GM12878 (cell line): ENCODE results near the gene NDUFS6. TPM values are rescaled to one million over a fixed set of nuclear protein-coding genes. Genes with fewer than 3 reads are reported as not detected.

Experiments
- ATAC-seq: fragments of 200-7000 bp; cut with Tn5 transposase; 3 replicates; pipeline ENCODE4 v1.9.1; 2020; ENCODE audit warnings: mild to moderate bottlenecking, moderate library complexity
- BruUV-seq: library from RNA; stranded (reverse); fragments of 400-500 nt; replicated peaks from 2 replicates; lab custom pipeline; 2021; lab: Mats Ljungman, UMichigan
- CTCF ChIA-PET: fragments of 300-600 bp; sonication (Branson Sonifier 250); formaldehyde crosslinking; extraction: SDS; loops from one replicate; lab custom pipeline; 2021; ENCODE audit warnings: inconsistent platforms; lab: Yijun Ruan, JAX
- POLR2A ChIA-PET: fragments of 350-600 bp; formaldehyde crosslinking; extraction: SDS; loops from one replicate; lab custom pipeline; 2021; ENCODE audit warnings: inconsistent platforms; lab: Charles Lee
- RAD21 ChIA-PET: fragments of 300-600 bp; sonication (Branson Sonifier 250); formaldehyde crosslinking; loops from one replicate; lab custom pipeline; 2023; ENCODE audit warnings: antibody characterized with exemption; ENCODE audit not compliant: unreplicated experiment; lab: Charles Lee
- SMC1A ChIA-PET: fragments of 300-600 bp; sonication (Branson Sonifier 250); formaldehyde crosslinking; loops from one replicate; lab custom pipeline; 2023; ENCODE audit not compliant: unreplicated experiment, uncharacterized antibody; lab: Charles Lee
- DNase-seq: peaks from one replicate; pipeline ENCODE4 v3.0.0-alpha.2; 2011; ENCODE audit warnings: low read depth, low spot score
- FAIRE-seq: peaks from 3 replicates; lab custom pipeline; 2011; peaks lifted over from hg19 to GRCh38; lab: Jason Lieb, UNC
- H2AFZ ChIP-seq: 2 replicates; pipeline ENCODE4 v1.6.0; 2011; ENCODE audit warnings: low read depth, low read length, control low read depth; ENCODE audit not compliant: control insufficient read depth
- H3K27ac ChIP-seq: 2 replicates; pipeline ENCODE4 v1.5.1; 2011; ENCODE audit warnings: control low read depth; ENCODE audit not compliant: control insufficient read depth, insufficient read depth
- H3K27me3 ChIP-seq, 2 experiments: replicated peaks in 1 of 2; 2 replicates each; pipeline versions ENCODE4 v1.6.0 to v1.6.1; 2011; ENCODE audit warnings: low read length in 1 of 2; ENCODE audit not compliant: control insufficient read depth in 2 of 2, insufficient read depth in 2 of 2
- H3K36me3 ChIP-seq, 2 experiments: 2 replicates each; pipeline ENCODE4 v1.5.1; 2011; ENCODE audit warnings: low read length in 1 of 2; ENCODE audit not compliant: control insufficient read depth in 2 of 2, insufficient read depth in 2 of 2
- H3K4me1 ChIP-seq: 2 replicates; pipeline ENCODE4 v1.6.1; 2011; ENCODE audit warnings: mild to moderate bottlenecking, low read length, moderate library complexity, mixed read lengths; ENCODE audit not compliant: control insufficient read depth, insufficient read depth
- H3K4me2 ChIP-seq: 2 replicates; pipeline ENCODE4 v1.6.0; 2011; ENCODE audit warnings: control low read depth; ENCODE audit not compliant: control insufficient read depth, insufficient read depth
- H3K4me3 ChIP-seq: fragments of 200-600 bp; sonication (generic); 2 replicates; pipeline ENCODE4 v1.5.1; 2016
- H3K79me2 ChIP-seq: 2 replicates; pipeline ENCODE4 v1.6.0; 2011; ENCODE audit warnings: low read length; ENCODE audit not compliant: control insufficient read depth, insufficient read depth
- H3K9ac ChIP-seq: 2 replicates; pipeline ENCODE4 v1.8.0; 2011; ENCODE audit warnings: low read length, control low read depth, mixed read lengths; ENCODE audit not compliant: control insufficient read depth, insufficient read depth
- H3K9me3 ChIP-seq: replicated peaks from 3 replicates; pipeline ENCODE4 v1.5.1; 2011; ENCODE audit warnings: mild to moderate bottlenecking, low read length; ENCODE audit not compliant: control insufficient read depth, insufficient read depth
- H4K20me1 ChIP-seq: 2 replicates; pipeline ENCODE4 v1.6.0; 2011; ENCODE audit not compliant: control insufficient read depth, insufficient read depth
- CBFB ChIP-seq: IDR thresholded peaks from 2 replicates; pipeline ENCODE4 v1.6.1; 2016; ENCODE audit warnings: antibody characterized with exemption, low read depth
- E4F1 ChIP-seq: fragments of 450-650 bp; IDR thresholded peaks from 2 replicates; pipeline ENCODE4 v1.6.1; 2018; ENCODE audit warnings: borderline replicate concordance, mild to moderate bottlenecking; ENCODE audit not compliant: partially characterized antibody
- HCFC1 ChIP-seq: fragments of 150-350 bp; IDR thresholded peaks from 2 replicates; pipeline ENCODE4 v1.6.1; 2014; ENCODE audit warnings: low read length
- HDGF ChIP-seq: fragments of 450-650 bp; IDR thresholded peaks from 2 replicates; pipeline ENCODE4 v1.6.1; 2016; ENCODE audit warnings: antibody characterized with exemption
- LARP7 ChIP-seq: fragments of 450-650 bp; IDR thresholded peaks from 2 replicates; pipeline ENCODE4 v1.6.1; 2017; ENCODE audit warnings: mild to moderate bottlenecking
- MAX ChIP-seq: IDR thresholded peaks from 2 replicates; pipeline ENCODE4 v1.6.1; 2012; ENCODE audit warnings: low read depth, low read length, improper control_type of control experiment
- MTA2 ChIP-seq: fragments of 450-650 bp; IDR thresholded peaks from 2 replicates; pipeline ENCODE4 v1.6.1; 2016; ENCODE audit warnings: low read depth, mild to moderate bottlenecking, moderate library complexity
- NFIC ChIP-seq: IDR thresholded peaks from 2 replicates; pipeline ENCODE4 v1.6.1; 2012; ENCODE audit warnings: low read depth, mild to moderate bottlenecking, inconsistent platforms, low read length, moderate library complexity
- NR2C2 ChIP-seq: IDR thresholded peaks from 2 replicates; pipeline ENCODE4 v1.6.1; 2011; ENCODE audit warnings: borderline replicate concordance, low read depth; ENCODE audit not compliant: control insufficient read depth, insufficient read length
- PAX5 ChIP-seq: IDR thresholded peaks from 2 replicates; pipeline ENCODE4 v1.6.1; 2011; ENCODE audit warnings: low read depth, low read length, borderline replicate concordance
- PAX8 ChIP-seq: fragments of 450-650 bp; IDR thresholded peaks from 2 replicates; pipeline ENCODE4 v1.6.1; 2017; ENCODE audit warnings: mild to moderate bottlenecking, moderate library complexity
- POLR2AphosphoS2 ChIP-seq: IDR thresholded peaks from 2 replicates; pipeline ENCODE4 v1.6.1; 2011; ENCODE audit warnings: low read depth, mild to moderate bottlenecking, low read length, improper control_type of control experiment, moderate library complexity
- SP1 ChIP-seq: IDR thresholded peaks from one replicate; pipeline ENCODE4 v1.6.1; 2011; ENCODE audit warnings: low read depth, low read length
- SREBF2 ChIP-seq: IDR thresholded peaks from 2 replicates; pipeline ENCODE4 v1.6.1; 2012; ENCODE audit warnings: mild to moderate bottlenecking, low read length
- TCF3 ChIP-seq: IDR thresholded peaks from 2 replicates; pipeline ENCODE4 v1.6.1; 2012; ENCODE audit warnings: low read depth, mild to moderate bottlenecking, low read length, borderline replicate concordance; ENCODE audit not compliant: insufficient read depth
- ZNF592 ChIP-seq: fragments of 450-650 bp; IDR thresholded peaks from 2 replicates; pipeline ENCODE4 v1.6.1; 2017; ENCODE audit warnings: mild to moderate bottlenecking, moderate library complexity
- ZSCAN29 ChIP-seq: fragments of 450-650 bp; IDR thresholded peaks from 2 replicates; pipeline ENCODE4 v1.6.1; 2017; ENCODE audit warnings: mild to moderate bottlenecking, moderate library complexity
- WGBS: methylation state at CpG from one replicate; pipeline ENCODE4 v1.1.6; 2016; ENCODE audit warnings: low lambda C conversion rate; ENCODE audit not compliant: insufficient replicate concordance, insufficient coverage; ENCODE audit errors: missing lambda C conversion rate; 5-methylcytosine and 5-hydroxymethylcytosine counted together
- in situ Hi-C: fragments of 300-500 bp; cut with MboI; formaldehyde crosslinking; loops from 9 replicates; pipeline ENCODE4 v1.14.3; 2018; ENCODE audit warnings: mixed read lengths
- intact Hi-C: fragments of 100-400 bp; cut with micrococcal nuclease; formaldehyde crosslinking; loops from one replicate; pipeline ENCODE4 v1.14.2; 2022; ENCODE audit not compliant: unreplicated experiment
- polyA plus RNA-seq, 11 experiments: library from polyadenylated mRNA; depleted of rRNA in 4 of 11; unstranded in 6 of 11; stranded (reverse) in 5 of 11; fragments of >200 nt; fragmentation: Nextera tagmentation in 4 of 11; fragmentation: Illumina TruSeq in 1 of 11; extraction: Ambion mirVana in 4 of 11; extraction: Trizol in 1 of 11; gene quantifications; 1 replicate in 1 of 11; 2 replicates in 10 of 11; pipeline versions ENCODE4 v1.2.1 to v1.2.3, GENCODE V29; 2011 to 2016; ENCODE audit warnings: inconsistent platforms in 2 of 11, missing spikeins in 2 of 11, low read depth in 1 of 11
- total RNA-seq, 4 experiments: library from RNA; depleted of rRNA in 3 of 4; stranded (reverse); fragments of >200 nt in 3 of 4; fragmentation: Illumina TruSeq in 1 of 4; extraction: Trizol in 1 of 4; gene quantifications; 2 replicates each; pipeline versions ENCODE4 v1.2.1 to v1.2.3, GENCODE V29; 2013 to 2021

Gene NDUFS6
- total and polyA plus RNA-seq, 10 of the 15 experiments (the other 5 are each of a cell fraction or from before 2014, with no cell fraction given), result 20.7 to 213 (median 58.3) TPM

GRCh38 chr5:1764606-1764960, 36.6 kb upstream of the NDUFS6 start:
- intact Hi-C loops (loop anchor here (5.0 kb wide), 1 partner anchor 38 kb away; the partner anchor contains the start of gene NDUFS6), in situ Hi-C loops (no loop called here)
- no peaks in the 10 kb centered on the region for H3K79me2 ChIP-seq
- no peak overlapping the region for H3K4me2 ChIP-seq
- ChIA-PET POLR2A (no interaction called here), CTCF (interaction anchor here (0.7 to 2.9 kb wide), 6 partner anchors 12 to 273 kb away, joined by 3 to 20 read pairs (median 6); partner anchors contain the start of gene NDUFS6), SMC1A (interaction anchor here (0.9 to 1.9 kb wide), 2 partner anchors 8 to 11 kb away, joined by 3 to 7 read pairs; no protein-coding TSS in a partner anchor), RAD21 (interaction anchor here (1.9 to 3.9 kb wide), 2 partner anchors 34 to 36 kb away, joined by 10 to 12 read pairs; partner anchors contain the start of gene NDUFS6)
- H3K9me3 ChIP-seq, result no peaks in the 10 kb centered on the region; the same call in 2 of the 3 replicates
- 82% methylated on average over 11 of the region's 11 CpGs for WGBS
- no peak overlapping the region for H3K27ac ChIP-seq
- no peak overlapping the region for H3K9ac ChIP-seq
- ATAC-seq, result no peak; the same call in 2 of the 3 replicates
- H4K20me1 ChIP-seq, result no peaks in the 10 kb centered on the region
- peaks cover 0 to 3% of the 10 kb centered on the region in 2 experiments; a peak in 2 of 4 replicates for H3K27me3 ChIP-seq
- FAIRE-seq, result no peak
- BruUV-seq, result no TSS peak
- no peak for DNase-seq
- no peaks in the 10 kb centered on the region for H3K4me1 ChIP-seq
- H3K36me3 ChIP-seq, result no peaks in the 10 kb centered on the region
- H2AFZ ChIP-seq, result no peak overlapping the region
- no peak overlapping the region for H3K4me3 ChIP-seq
- TF ChIP-seq E4F1, result no peak
- TF ChIP-seq ZNF592, result no peak
- no peak for TF ChIP-seq MAX
- no peak for TF ChIP-seq SREBF2
- TF ChIP-seq PAX5, result no peak
- TF ChIP-seq MTA2, result no peak
- TF ChIP-seq TCF3, result no peak
- TF ChIP-seq NFIC, result no peak
- no peak for TF ChIP-seq CBFB
- TF ChIP-seq HDGF, result no peak
- TF ChIP-seq PAX8, result no peak
- TF ChIP-seq ZSCAN29, result no peak
- TF ChIP-seq SP1, result no peak
- no peak for TF ChIP-seq POLR2AphosphoS2
- TF ChIP-seq HCFC1, result no peak
- no peak for TF ChIP-seq NR2C2
- no peak for TF ChIP-seq LARP7
